NCI-H345 (cell line): ENCODE results near the gene P2RY2.
"Not testable (repeated sequence)": the region's sequence is repeated elsewhere in the genome, so short reads cannot be mapped to it uniquely, and the experiment has no call there.

Source experiments
- DNase-seq: peaks from one replicate; lab custom pipeline; 2025; lab: John Stamatoyannopoulos, UW

Gene P2RY2

GRCh38 chr11:73188301-73188700 is 29.8 kb upstream of the P2RY2 start:
- DNase-seq: no peak

DNA sequence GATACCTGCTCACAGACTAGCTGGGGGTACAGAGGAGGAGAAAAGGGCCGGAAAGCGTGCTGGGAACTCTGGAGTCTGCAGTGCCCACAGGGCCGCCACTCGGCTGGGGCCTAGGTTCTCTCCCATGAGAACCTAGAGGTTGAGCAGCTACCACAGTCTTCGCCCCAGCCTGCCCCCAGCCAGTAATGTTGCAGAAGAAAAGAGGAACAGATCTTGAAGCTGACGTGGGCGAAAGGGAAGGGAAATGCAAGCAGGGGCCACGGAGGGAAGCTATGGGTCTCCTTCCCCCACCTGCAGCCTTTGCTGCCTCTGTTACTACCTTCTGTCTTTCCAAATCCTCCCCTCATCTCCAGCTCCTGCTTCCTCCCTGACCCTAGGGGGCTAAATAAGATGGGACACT is 28.8 kb upstream of the P2RY2 start:
- DNase-seq: no peak

- DNase-seq: peak; percentile 22
Observed at GRCh38 chr11:73189723-73190556, 28.1 kb upstream of the P2RY2 start.

GRCh38 chr11:73190557-73190885 is 27.6 kb upstream of the P2RY2 start:
- DNase-seq: no peak

GRCh38 chr11:73191151-73191550 is 26.9 kb upstream of the P2RY2 start:
- no peak for DNase-seq

GRCh38 chr11:73192272-73192671 is 25.8 kb upstream of the P2RY2 start:
- DNase-seq: no peak

GRCh38 chr11:73193251-73194033 is 24.6 kb upstream of the P2RY2 start:
- no peak for DNase-seq

DNA sequence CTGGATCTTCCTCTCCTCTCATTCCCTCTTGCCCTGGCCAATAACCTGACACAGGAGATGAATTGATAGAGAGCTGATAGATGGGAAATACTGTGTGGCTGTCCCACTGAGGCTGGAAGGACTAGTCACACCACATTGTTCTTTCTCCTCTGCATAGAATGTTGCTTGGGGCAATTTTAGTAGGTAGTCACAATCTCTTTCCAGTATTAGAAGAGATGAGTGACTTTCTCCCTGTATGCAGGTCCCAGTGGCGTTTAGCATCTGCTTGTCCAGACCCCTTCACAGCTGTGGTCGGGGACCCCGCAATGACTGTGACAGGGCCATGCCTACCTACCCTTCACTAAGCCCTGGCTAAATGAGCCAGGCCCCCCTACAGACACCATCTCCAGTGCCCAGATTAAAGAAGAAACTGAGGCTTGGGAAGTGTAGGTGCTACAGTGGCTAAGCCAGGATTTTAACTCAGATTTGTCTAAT is 24.0 kb upstream of the P2RY2 start:
- DNase-seq: no peak

GRCh38 chr11:73194593-73194992 is 23.5 kb upstream of the P2RY2 start:
- no peak for DNase-seq

DNA sequence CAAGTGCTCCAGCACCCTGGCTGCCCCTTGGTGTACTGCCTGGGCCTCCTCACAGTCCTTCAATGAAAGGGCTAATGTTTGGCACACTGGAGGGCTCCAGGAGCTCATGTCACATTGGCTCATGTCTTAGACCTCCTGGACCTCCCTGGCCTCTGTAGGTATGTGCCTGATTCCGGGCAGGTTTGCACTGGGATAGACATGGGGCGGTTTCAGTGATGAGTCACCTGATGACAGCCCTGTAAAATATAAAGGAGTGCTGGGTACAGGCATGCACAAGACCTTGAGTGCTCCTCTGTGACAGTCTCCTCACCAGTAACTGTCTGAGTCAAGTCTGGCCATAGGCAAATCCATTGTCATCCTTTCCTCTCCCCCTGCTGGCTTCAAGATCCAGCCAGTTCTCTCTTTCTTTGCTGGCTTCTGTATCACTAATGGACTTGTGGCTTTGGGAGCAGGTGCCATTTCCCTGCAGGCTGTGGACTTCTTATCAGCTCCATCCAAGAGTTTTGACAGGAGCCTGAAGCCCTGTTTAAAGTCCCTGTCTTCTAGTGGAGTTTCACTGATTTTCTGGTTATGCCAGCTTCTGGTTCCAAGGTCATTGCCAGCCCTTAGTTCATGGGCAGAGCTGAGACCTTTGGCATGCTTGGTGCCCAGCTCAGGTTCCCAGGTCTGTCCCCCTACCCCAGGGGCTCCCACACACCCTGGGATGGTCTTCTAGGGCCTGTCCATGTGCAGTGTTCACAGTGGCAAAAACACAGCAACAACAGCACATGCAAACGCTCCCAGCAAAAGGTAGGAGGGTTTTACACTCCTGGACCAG is 22.7 kb upstream of the P2RY2 start:
- DNase-seq: no peak

- no peak for DNase-seq
Observed at GRCh38 chr11:73196576-73196975, 21.5 kb upstream of the P2RY2 start.

DNA sequence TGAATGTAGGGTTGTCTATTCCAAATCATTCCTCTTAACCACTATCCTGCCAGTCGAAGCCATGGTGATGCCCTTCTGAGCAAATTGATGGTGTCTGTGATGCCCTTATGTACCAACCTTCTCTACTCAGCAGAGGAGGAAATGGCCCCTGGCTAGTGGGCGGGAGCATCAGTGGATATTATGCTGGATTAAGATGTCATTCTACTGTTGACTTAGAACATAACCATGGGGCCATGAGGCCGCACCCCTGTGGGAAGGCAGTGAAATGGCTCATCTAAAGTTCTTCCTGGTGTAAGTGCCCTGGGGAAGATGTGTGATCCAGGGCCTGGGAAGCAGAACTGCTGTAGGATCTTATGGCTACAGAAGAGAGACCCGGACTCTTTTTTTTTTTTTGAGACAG is 20.7 kb upstream of the P2RY2 start:
- no peak for DNase-seq

DNA sequence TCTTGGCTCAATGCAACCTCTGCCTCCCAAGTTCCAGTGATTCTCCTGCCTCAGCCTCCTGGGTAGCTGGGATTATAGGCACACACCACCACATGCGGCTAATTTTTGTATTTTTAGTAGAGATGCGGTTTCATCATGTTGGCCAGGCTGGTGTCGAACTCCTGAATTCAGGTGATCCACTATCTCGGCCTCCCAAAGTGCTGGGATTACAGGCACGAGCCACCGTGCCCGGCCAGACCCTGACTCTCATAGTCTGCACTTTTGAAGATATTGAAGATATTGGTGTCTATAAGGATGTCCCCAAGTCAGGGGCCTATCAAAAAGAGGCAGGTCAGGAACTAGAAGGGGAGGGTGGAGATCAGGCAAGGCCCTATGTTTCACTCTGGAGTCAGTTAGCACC is 20.3 kb upstream of the P2RY2 start:
- not testable (repeated sequence) for DNase-seq

DNA sequence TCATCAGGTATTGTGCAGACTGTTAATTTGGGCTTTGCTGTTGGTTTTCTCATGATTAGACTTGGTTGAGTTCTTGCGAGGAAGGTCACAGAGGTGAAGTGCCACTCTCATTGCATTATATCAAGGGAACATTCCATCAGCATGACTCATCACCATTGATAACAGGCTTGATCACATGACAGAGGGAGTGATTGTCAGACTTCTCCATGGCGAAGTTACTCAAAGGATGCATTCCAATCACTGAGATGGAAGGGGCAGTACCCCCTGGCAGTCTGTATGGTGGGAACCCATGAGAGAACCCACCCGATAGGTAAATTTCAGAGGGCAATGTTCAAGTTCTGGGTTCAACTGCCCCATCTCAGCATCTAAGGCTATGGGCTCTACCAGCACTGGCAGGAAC is 19.4 kb upstream of the P2RY2 start:
- no peak for DNase-seq

DNA sequence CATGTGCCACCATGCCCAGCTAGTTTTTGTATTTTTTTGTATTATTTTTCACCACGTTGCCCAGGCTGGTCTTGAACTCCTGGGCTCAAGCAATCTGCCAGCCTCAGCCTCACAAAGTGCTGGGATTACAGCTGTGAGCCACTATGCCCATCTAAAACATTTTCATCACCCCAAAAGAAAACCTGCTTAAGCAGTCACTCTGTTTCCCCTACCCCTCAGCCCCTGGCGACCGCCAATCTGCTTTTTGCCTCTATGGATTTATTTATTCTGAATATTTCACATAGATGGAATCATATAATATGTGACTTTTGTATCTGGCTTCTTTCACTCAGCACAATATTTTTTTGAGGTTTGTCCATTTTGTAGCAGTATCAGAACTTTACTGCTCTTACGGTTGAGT is 18.6 kb upstream of the P2RY2 start:
- no peak for DNase-seq

DNA sequence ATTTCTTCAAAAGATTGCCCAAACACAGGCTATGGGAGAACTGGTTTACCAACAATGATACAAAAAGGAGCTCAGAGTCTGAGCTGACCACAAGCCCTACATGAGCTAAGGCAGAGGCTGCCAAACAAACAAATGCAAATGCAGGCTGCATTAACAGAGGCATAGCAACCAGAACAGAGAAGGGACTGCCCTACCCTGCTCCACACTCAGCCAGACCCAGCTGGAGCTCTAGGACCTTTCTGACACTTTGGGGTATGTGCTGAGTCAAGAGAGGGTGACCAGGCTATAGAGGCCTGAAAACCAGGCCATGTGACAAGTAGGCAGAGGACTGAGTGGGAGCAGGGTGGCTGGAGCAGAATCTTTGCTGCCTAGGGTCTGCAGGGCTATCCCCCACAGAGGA is 17.8 kb upstream of the P2RY2 start:
- DNase-seq: no peak

GRCh38 chr11:73201249-73201648 is 16.8 kb upstream of the P2RY2 start:
- DNase-seq: no peak

DNA sequence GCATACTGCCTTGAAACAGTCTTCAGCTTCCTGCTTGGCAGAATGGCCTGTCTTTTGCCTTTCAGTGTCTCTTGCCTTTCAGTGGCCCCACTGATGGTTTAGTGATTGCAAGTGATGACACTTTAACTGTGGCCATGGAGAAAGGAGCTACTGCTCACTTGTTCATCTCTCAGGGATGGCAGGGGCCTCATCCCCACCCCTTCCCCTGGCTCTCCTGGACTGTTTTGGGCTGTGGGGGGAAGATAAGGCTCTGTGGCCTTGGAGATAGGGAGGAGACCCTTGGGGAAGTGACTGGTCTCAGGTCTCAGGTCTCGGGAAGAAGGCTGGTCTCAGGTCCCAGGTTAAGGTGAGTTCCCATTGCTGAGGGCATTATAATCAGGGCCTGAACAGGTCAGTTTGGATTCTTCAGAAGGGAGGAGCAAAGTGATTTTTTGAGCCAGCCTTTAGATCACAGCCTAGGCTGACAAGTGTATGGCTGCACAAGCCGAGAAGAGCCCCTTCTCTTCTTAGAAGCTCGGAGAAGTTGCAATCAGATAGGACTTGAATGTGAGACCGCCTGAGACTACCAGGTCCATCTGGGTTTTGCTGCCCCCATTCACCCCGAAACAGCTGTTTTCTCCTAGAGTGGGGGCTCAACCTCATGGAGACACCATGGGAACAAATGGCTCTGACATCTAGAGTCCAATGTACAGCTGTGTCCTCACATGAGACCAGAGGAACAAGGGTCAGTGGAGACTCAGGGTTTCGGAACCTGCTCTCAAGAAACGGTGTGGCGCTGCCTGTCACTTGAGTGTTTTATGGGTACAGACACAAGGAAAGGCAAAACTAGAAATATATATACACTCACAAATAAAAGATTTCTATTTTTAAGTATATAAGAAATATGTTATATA is 15.9 kb upstream of the P2RY2 start:
- DNase-seq: no peak

GRCh38 chr11:73203322-73203721 is 14.8 kb upstream of the P2RY2 start:
- no peak for DNase-seq

DNA sequence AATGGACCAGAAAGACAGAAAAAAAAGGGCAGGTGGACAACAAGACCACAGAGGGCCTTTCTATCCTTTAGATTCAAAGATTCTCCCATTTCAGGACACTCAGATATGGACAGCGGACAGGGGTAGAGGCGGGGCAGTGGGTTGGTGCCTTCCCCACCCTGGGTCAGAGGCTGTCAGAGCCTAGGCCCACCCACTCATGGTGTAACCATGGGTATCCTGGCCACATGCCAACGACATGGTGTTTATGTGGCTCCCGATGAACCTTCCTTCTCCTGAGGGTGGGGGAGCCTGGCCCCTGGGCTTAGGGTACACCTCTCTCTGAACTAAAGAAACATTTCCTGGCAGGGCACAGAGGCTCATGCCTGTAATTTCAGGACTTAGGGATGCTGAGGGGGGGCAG is 14.3 kb upstream of the P2RY2 start:
- no peak for DNase-seq

DNA sequence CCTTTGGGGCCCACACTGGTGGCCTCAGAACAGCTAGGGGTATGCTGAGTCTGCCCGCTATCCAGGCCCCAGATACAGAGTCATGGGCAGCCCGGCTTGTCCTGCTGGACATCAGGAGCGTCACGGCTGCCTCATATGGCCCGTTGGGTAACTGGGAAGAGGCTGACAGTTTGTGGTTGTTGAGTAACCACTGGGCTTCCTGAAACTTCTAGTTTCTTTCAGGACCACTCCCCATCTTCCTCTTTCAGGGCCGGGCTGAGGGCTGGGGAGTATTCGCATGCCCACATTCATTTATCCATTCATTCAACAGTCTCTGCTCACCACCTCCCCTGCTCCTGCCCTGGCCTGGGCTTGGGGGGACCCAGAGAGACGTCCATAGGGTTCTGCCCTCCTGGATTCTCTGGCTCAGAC is 13.4 kb upstream of the P2RY2 start:
- DNase-seq: no peak
